Endothelial cell of hepatic sinusoid (primary cell): Measurements from ENCODE around the gene MROH9.

Source experiments
- in situ Hi-C: cut with HindIII; loops from 2 replicates; pipeline ENCODE4 v1.10.0; 2017; ENCODE audit warnings: low sequenced_read_pairs

MROH9 gene

DNA sequence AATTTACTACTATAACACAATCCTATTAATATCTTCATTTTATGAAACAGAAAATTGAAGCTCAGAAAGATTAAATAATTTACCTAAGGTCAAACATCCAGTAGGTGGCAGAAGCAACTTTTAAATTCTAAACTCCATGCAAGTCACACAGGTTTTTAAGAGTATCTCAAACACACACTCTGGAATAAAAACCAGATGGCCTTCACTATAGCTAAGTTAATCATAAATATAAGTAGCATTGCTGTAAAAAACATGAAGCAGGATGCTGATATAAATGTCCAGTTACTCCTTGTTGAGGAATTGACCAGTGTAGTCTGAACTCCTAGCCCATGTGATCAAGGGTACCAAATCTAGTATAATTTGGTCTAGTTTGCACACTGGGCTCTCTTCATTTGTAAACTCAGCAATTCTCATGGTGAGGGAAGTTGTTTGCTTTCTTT, 146.0 kb downstream of the MROH9 start:
- in situ Hi-C loops, result loop anchor here (5.0 kb wide), 1 partner anchor 104 kb away; no protein-coding TSS in a partner anchor

DNA sequence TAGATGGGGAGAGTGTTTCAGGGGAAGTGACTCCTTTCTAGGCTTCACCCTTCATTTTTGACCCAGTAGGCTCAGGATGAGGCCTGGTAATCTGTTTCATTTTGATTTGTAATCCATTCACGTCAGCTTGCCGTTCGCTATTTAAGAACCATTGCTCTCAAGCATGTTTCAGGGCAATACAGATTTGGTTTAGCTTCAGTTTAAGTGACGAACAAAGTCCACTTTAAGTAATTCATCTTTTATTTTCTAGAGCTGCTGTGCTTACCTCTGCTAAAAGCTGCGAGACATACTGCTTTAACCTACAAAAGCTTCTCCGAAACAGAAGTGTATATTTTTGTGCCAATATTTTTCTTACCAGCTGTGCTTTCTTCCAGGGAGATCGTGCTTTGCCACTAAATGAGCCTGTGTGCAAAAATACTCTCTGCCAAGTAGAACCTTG, 146.4 kb downstream of the MROH9 start:
- in situ Hi-C loops, result loop anchor here (5.0 kb wide), 1 partner anchor 104 kb away; no protein-coding TSS in a partner anchor

DNA sequence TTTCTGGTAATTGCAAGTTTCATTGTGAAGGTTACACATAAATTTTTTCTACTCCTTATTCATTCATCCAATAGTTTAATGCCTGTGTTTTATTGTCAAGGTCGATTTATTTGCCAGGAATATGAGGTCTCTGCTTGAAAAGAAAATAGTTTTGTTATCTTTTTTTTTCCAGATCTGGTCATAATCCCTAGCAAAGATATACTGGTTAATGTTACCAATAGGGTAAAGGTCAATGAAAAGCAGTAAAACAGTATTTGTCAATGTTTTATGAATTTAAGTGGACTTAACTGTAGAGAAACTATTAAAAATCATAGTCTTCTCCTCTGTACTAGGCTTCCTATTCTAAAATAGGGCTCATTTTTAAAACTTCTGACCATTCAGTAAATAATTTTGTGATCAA, 147.3 kb downstream of the MROH9 start:
- in situ Hi-C loops, result loop anchor here (5.0 kb wide), 1 partner anchor 105 kb away; no protein-coding TSS in a partner anchor

DNA sequence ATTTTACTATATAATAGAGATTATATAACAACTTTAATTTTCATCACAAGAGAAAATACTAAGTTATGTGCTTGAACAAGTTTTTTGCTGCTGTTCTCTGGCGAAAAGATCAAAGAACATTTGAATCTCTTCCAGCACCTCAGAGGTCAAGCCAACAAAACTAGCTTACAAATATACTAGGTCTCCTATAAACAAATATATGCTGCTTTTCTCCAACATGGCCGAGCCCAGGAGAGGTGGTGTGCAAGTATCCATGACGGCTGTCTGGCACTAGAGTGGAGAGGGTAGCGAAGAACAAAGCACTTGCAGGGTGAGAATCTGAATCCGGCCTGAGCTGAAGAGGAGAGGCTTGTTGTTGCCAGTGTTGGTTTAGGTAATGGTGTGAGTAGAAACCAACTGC, 147.9 kb downstream of the MROH9 start:
- in situ Hi-C loops, result loop anchor here (5.0 kb wide), 1 partner anchor 106 kb away; no protein-coding TSS in a partner anchor

DNA sequence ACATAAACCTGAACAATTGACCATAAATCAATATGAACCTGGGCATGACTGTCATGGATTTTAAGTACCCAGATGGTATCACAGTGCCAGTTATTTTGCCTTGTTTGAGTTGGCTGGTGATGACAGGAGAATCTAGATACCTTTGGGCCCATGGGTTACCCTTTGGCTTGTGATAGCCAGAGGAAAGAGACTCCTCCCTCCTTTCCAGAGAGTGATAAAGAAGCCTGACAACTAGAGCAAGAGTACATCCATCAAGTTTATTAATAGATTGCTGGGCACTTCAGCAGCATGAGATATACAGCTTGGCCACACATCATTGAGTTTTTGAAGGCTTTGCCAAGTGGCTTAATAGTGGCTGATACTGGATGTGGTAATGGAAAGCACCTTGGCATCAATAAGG, 148.8 kb downstream of the MROH9 start:
- in situ Hi-C loops, result loop anchor here (5.0 kb wide), 1 partner anchor 107 kb away; no protein-coding TSS in a partner anchor

DNA sequence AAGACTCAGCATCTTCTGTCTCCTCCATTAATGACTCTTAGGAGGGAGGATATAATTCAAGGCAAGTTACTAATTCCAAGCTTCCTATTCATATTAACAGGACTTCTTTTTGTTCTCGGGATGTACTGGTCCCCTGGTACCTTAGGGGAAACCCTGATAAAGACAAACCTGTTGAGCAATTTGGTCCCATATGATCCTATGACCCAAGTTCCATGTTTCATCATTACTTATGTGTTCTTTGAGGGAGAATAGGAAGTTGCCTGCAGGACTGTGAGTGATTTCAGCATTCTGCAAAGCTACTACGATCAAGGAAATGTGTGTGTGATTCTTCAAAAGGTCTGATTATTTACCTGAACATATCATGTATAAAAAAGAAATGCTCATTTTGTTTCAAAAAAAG, 149.5 kb downstream of the MROH9 start:
- in situ Hi-C loops, result loop anchor here (5.0 kb wide), 1 partner anchor 108 kb away; no protein-coding TSS in a partner anchor

DNA sequence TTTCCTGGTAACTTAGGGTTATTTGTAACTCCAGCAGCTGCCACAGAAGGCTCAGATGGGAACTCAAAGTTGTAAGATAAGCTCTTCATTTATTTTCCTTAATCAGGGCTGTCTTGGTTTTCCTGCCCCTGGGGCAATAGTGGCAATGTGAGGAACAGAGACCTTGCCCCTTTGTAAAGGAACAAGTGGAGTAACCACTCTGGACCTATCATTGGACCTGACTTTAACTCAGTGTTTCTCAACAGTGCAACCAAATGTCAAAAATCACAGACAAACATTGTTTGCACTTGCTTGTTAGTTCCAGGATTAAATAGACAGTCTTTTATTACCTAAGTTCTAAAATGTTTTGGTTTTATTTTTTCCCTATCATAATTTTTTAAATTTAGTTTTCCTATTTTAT, 152.6 kb downstream of the MROH9 start:
- in situ Hi-C loops, result no loop called here

DNA sequence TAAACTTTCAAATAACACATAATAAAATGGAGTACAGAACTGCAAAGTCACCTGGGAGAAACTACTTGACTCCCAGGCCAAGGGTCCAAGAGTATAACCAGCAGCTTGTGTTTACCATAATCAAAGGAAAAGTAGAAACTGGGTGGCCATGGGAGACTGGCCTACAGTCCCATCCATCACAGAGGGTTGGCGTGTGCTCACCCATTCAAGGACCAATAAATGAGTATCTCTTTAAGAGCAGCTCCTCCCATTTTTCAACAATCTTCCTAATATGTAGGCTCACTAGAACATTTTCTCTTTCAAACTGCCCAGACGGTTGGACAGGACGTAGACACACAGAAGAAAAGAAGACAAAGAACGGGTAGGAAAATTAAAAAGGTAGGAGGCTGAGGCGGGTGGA, 155.3 kb downstream of the MROH9 start, which contains the start of gene FMO3:
Gene FMO3 (plus strand): TSS at position 302 of the 400 bp plus-strand sequence. CDS start 1,754 bp downstream, outside the sequence.
- in situ Hi-C loops, result no loop called here

DNA sequence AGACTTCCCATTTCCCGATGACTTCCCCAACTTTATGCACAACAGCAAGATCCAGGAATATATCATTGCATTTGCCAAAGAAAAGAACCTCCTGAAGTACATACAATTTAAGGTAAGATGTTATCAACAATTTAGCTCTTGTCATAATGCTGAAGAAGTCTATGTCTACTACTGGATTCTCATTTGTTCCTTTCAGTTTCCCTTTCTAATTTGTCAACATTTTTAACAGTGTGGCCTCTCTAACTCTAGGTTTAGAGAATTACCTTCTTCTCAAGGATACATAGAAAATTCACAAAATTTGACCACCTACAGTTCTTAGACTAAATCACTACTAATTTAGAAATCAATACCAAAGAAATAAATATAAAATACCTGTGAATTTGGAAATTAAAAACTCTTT, 168.5 kb downstream of the MROH9 start:
- in situ Hi-C loops, result no loop called here

DNA sequence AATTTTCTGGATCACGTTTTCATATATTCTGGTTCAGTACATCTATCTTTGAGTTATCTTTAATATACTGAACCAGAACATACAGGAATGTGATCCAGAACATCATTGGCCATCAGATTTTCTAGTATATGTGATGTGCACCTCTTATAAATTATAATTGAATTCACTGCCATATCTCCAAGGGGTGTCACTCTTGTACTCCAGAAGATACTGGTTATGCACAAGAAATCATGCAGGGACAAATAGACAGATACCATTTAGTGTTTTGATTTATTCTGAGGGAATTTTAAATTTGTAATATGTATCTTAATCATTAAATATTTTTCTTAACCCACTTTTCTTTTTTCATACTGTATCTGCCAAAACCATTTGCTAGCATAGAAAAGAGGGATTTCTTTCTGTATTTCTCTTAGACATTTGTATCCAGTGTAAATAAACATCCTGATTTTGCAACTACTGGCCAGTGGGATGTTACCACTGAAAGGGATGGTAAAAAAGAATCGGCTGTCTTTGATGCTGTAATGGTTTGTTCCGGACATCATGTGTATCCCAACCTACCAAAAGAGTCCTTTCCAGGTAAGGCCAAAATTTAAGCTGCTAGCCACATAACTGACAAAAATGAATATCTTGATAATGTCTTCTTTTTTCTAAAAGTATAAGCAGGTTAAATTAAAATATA, 172.1 kb downstream of the MROH9 start:
- in situ Hi-C loops, result no loop called here

DNA sequence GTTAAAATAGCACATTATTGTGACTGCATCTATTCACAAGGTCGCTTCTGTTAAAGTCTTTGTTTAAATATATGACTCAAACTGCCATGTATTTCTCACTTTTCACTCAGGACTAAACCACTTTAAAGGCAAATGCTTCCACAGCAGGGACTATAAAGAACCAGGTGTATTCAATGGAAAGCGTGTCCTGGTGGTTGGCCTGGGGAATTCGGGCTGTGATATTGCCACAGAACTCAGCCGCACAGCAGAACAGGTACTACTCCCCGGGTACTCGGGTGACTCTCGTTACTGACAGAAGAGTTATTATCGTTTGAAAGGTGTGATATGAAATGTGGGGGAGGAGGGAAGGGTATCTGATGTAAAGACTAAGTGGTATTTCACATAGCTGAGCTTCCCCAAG, 172.6 kb downstream of the MROH9 start:
- in situ Hi-C loops, result no loop called here

DNA sequence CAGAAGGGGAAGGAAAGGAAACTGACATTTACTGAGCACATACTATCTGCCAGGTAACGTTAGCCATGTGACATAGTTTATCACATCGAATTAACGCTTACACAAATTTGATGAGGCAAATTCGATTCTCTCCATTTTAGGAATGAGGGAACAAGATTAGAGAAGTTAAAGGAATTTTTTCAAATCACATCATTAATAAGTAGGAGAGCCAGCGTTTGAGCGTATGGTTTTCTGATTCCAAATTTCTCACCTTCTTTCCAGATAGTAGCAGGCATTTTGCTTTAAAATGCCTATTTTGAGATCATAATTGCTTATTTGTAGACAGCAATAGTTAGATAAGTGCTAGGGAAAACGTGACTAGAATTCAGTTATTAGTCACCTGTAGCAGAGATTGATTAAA, 174.6 kb downstream of the MROH9 start:
- in situ Hi-C loops, result no loop called here

DNA sequence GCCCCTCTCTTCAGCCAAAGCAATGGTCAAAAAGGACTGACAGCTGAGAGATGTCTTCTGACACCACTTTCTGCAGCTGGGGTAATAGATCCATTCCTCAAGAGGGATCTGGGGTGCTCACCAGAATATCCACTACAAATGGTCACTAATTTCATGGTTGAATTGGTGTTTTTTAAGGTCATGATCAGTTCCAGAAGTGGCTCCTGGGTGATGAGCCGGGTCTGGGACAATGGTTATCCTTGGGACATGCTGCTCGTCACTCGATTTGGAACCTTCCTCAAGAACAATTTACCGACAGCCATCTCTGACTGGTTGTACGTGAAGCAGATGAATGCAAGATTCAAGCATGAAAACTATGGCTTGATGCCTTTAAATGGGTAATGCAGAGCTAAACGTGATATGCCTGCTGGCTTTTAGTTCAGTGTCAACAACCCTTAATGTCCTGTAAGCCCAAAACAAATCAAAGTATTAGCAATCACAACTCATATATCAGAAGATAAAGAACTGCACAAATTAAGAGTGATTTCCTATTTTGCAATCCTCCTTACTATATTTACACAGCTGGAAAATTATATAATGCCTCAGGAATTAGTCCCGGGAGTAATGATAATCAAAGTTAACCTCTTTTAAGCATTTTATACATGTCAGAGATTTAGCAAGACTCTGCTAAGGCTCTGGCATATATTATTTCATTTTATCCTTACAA, 175.4 kb downstream of the MROH9 start:
- in situ Hi-C loops, result no loop called here

DNA sequence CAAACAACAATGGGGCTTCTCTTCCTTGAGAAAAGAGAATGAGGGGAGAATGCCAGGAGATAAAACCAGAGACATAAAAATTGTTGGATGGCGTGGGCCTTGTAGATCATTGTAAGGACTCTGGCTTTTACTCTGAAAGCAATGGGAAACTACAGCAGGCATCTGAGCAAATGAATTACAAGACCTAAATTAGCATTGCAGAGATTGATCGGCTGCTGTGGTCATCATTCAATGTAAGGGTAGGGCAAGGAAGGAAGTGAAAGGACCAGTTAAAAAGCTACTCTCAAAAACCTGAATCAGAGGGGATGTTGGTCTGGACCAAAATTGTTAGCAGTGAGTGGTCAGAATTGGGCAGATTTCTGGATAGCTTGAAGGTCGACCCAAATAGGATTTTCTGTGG, 176.8 kb downstream of the MROH9 start:
- in situ Hi-C loops, result no loop called here

DNA sequence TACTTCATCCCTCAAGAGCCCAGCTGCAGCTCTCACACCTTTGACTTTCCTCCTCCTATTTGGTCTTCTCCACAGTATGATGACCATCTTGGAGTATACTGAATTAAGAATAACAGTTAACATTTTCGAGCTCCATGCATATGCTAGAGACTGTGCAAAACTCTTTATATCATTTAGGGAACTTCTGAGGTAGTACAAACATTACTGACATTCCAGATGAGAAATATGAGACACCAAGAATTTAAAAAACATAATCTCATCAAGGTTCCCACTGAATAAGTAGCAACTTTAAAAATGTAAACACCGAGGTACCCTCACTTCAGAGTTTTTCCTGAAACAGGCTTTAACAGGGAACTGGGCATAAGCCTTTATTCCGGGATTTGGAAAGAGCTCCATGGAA, 178.0 kb downstream of the MROH9 start:
- in situ Hi-C loops, result no loop called here
